Body of pancreas (tissue), 4 donors: Measurements from ENCODE around the gene TTLL5. TPM values are rescaled to one million over a fixed set of nuclear protein-coding genes. Genes with fewer than 3 reads are reported as not detected.
A peak's percentile ranks its signal among the peaks of the same experiment; 100 is the strongest.

ENCODE experiments used
- ATAC-seq: fragments of 150-250 bp; one replicate; pipeline ENCODE4 v1.9.1; 2016
- DNase-seq, 4 donors: peaks; one replicate each; pipeline ENCODE4 v3.0.0-alpha.2; 2019
- H3K27ac ChIP-seq, 4 donors: fragments of 200-600 bp; sonication (generic); 1 replicate in 3 of 4; 2 replicates in 1 of 4; pipeline versions ENCODE4 v1.5.1 to v1.6.1; 2016 to 2019; ENCODE audit warnings: mild to moderate bottlenecking in 1 of 4, mixed read lengths in 1 of 4, moderate library complexity in 1 of 4
- H3K27me3 ChIP-seq, 2 donors: fragments of 200-600 bp; sonication (generic); one replicate each; pipeline ENCODE4 v1.6.0; 2016; ENCODE audit warnings: mild to moderate bottlenecking in 1 of 2
- H3K36me3 ChIP-seq, 2 donors: fragments of 200-600 bp; sonication (generic); replicated peaks in 1 of 2; 2 replicates each; pipeline ENCODE4 v1.5.1; 2016; ENCODE audit warnings: low read depth in 2 of 2; ENCODE audit not compliant: insufficient read depth in 1 of 2
- H3K4me1 ChIP-seq: fragments of 200-600 bp; sonication (generic); one replicate; pipeline ENCODE4 v1.6.0; 2016
- H3K4me3 ChIP-seq, 2 donors: fragments of 200-600 bp; sonication (generic); 1 replicate in 1 of 2; 2 replicates in 1 of 2; pipeline ENCODE4 v1.5.1; 2016 to 2019
- H3K9me3 ChIP-seq, 3 donors: fragments of 200-600 bp; sonication (generic); 1 replicate in 2 of 3; 2 replicates in 1 of 3; pipeline ENCODE4 v1.5.1; 2016
- CTCF ChIP-seq, 7 experiments: fragments of 450-650 bp in 4 of 7; fragments of 200-600 bp in 3 of 7; sonication (generic) in 3 of 7; IDR thresholded peaks; one replicate each; pipeline ENCODE4 v1.5.1; 2016 to 2019; ENCODE audit warnings: antibody characterized with exemption in 7 of 7
- POLR2A ChIP-seq, 3 donors: fragments of 450-650 bp; IDR thresholded peaks; one replicate each; pipeline ENCODE4 v1.6.1; 2016; ENCODE audit warnings: antibody characterized with exemption in 3 of 3, mild to moderate bottlenecking in 2 of 3
- WGBS, 2 donors: methylation state at CpG; one replicate each; pipeline ENCODE4 v1.1.5; 2017; 5-methylcytosine and 5-hydroxymethylcytosine counted together
- intact Hi-C: fragments of 100-400 bp; cut with DNase I; formaldehyde crosslinking; loops from one replicate; pipeline ENCODE4 v1.15.1; 2023
- total RNA-seq, 2 donors: library from RNA; depleted of rRNA; stranded (reverse); fragments of >200 nt; gene quantifications; one replicate each; pipeline ENCODE4 v1.1.0, GENCODE V29; 2016

TTLL5 gene
- total RNA-seq, 2 donors from 2014 or later = 21.0 to 21.8 TPM

DNA sequence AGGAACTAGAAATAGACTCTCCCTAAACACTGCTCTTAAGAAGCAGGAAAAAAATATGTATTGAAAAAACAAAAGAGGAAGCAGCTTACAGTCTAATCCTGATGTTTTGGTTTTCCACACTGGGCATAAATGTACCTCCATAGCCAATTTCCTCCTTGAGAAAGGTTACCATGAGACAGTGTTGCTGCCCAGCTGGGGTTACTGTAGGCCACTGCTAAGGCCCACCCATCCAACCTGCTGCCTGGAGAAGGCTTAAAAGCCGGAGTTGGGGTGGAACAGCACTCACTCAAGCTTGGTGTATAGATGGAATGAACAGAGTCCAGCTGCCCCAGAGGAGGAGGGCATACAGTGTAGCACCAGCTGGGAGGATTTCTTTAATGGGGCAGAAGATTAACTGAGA lies 41.5 kb upstream of the TTLL5 start:
- Histone ChIP-seq H3K9me3 (no peaks in the 10 kb centered on the region), H3K27ac (no peak overlapping the region), H3K36me3 (no peaks in the 10 kb centered on the region), H3K27me3 (no peaks in the 10 kb centered on the region), H3K4me1 (no peaks in the 10 kb centered on the region), H3K4me3 (no peak overlapping the region)
- WGBS, 2 donors = 78 to 92% methylated on average over 1 of the region's 1 CpG
- DNase-seq (peak in 1 of 4 donors; percentile 27), ATAC-seq (no peak)
- intact Hi-C loops = no loop called here
- no peak for TF ChIP-seq POLR2A (IDR thresholded peaks at IDR 0.05)
- TF ChIP-seq CTCF (IDR thresholded peaks at IDR 0.05) = no peak

DNA sequence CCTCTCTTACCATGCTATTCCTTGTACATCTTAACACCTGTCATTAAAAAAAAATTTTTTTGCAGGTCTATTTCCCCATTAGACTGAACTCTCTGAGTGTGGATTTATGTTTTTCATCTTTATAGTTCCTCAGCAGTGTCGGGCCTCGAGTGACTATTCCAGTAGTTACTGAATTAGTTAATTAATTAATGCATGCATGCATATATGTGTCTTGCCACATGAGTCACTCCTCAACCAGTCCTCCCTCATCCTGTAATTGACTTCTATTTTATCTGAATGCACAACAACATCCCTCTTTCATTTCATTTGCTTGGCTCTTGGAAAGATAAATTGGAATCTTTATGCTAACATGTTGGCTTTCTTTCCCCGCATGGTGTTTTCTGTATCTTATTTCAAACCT lies 36.0 kb upstream of the TTLL5 start:
- H3K27me3 ChIP-seq = no peaks in the 10 kb centered on the region
- no peaks in the 10 kb centered on the region for H3K36me3 ChIP-seq
- intact Hi-C loops = no loop called here
- H3K9me3 ChIP-seq = no peaks in the 10 kb centered on the region
- DNase-seq (no peak), ATAC-seq (no peak)
- no peaks in the 10 kb centered on the region for H3K4me1 ChIP-seq
- H3K27ac ChIP-seq = no peak overlapping the region
- H3K4me3 ChIP-seq = no peak overlapping the region
- TF ChIP-seq POLR2A (IDR thresholded peaks at IDR 0.05) = no peak
- no peak for TF ChIP-seq CTCF (IDR thresholded peaks at IDR 0.05)
- 82 to 95% methylated on average over 3 of the region's 3 CpGs for WGBS, 2 donors

- Histone ChIP-seq H3K4me3 (no peak overlapping the region), H3K9me3 (no peaks in the 10 kb centered on the region), H3K4me1 (no peaks in the 10 kb centered on the region), H3K36me3 (no peaks in the 10 kb centered on the region), H3K27me3 (no peaks in the 10 kb centered on the region), H3K27ac (no peak overlapping the region)
- WGBS, 2 donors = 88 to 95% methylated on average over 3 of the region's 3 CpGs
- no peak for ATAC-seq
- intact Hi-C loops = no loop called here
- TF ChIP-seq POLR2A (IDR thresholded peaks at IDR 0.05) (no peak), CTCF (IDR thresholded peaks at IDR 0.05) (no peak)
- DNase-seq = no peak
Observed at GRCh38 chr14:75626396-75626795, 34.6 kb upstream of the TTLL5 start.

- 55 to 62% methylated on average over 3 of the region's 3 CpGs for WGBS, 2 donors
- Histone ChIP-seq H3K4me1 (no peaks in the 10 kb centered on the region), H3K27me3 (no peaks in the 10 kb centered on the region), H3K36me3 (no peaks in the 10 kb centered on the region), H3K27ac (no peak overlapping the region), H3K9me3 (no peaks in the 10 kb centered on the region), H3K4me3 (no peak overlapping the region)
- DNase-seq = no peak
- intact Hi-C loops = no loop called here
- TF ChIP-seq POLR2A (IDR thresholded peaks at IDR 0.05) (no peak), CTCF (IDR thresholded peaks at IDR 0.05) (no peak)
- no peak for ATAC-seq
Observed at GRCh38 chr14:75626863-75627262, 34.2 kb upstream of the TTLL5 start.

- H3K36me3 ChIP-seq = no peaks in the 10 kb centered on the region
- H3K9me3 ChIP-seq = no peaks in the 10 kb centered on the region
- 56 to 68% methylated on average over 4 of the region's 4 CpGs for WGBS, 2 donors
- no peaks in the 10 kb centered on the region for H3K4me1 ChIP-seq
- TF ChIP-seq CTCF (IDR thresholded peaks at IDR 0.05) = no peak
- no peak for TF ChIP-seq POLR2A (IDR thresholded peaks at IDR 0.05)
- H3K27ac ChIP-seq = no peak overlapping the region
- DNase-seq (no peak), ATAC-seq (no peak)
- H3K27me3 ChIP-seq = no peaks in the 10 kb centered on the region
- intact Hi-C loops = no loop called here
- no peak overlapping the region for H3K4me3 ChIP-seq
Observed at GRCh38 chr14:75627406-75627805, 33.6 kb upstream of the TTLL5 start.
